ENCODE data around the gene PPIA.

DNA sequence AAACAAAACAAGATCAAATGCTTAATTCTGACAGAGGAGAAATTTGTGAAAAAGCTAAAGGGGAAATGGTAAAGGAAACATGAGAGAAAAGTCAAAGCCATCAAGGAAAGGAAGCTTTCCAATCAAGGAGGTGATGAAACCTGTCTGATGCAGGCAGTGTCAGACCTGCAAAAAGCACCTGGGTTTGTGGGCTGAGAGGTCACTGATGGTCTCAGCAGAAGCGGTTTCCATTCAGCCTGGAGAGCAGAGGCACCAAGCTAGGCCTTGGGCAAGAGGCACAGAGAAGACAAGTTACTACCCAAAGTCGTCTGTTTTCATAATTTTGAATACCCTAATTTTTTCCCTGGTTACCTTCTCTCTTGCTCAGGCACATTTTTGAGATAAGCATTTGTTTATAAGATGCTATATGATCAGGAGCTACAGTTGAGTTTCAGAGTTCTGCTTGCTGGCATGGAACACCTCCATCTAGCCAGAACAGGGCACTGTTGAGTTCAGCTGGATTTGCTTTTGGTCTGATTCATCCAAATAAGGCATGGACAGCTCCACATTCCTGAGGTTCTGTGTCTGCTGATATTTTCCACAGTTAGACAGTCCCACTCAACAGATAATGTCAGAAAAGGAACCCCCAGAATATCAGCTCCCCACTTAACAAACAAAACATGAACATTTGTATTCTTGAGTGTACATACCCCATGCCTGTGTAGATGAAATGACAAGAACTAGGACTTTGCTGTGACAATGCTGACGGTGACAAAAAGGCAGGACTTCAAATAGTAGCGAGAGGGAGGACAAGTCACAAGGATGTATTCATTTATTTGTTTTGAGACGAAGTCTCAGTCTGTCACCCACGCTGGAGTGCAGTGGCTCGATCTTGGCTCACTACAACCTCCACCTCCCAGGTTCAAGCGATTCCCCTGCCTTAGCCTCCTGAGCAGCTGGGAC, 4.9 kb upstream of the PPIA start:
- TF ChIP-seq RARB (CRISPR knock-in tag; IDR thresholded peaks at IDR 0.05) (no peak), BACH2 (CRISPR knock-in tag; IDR thresholded peaks at IDR 0.05; ENCODE audit: borderline replicate concordance) (no peak), ZNF70 (CRISPR knock-in tag; IDR thresholded peaks at IDR 0.05) (no peak), CSDC2 (CRISPR knock-in tag; IDR thresholded peaks at IDR 0.05) (no peak), ARNTL (CRISPR knock-in tag; IDR thresholded peaks at IDR 0.05; ENCODE audit: borderline replicate concordance, low read depth) (no peak), TOX (CRISPR knock-in tag; IDR thresholded peaks at IDR 0.05; ENCODE audit: borderline replicate concordance) (no peak), GLIS3 (CRISPR knock-in tag; IDR thresholded peaks at IDR 0.05) (no peak), ESRRG (CRISPR knock-in tag; IDR thresholded peaks at IDR 0.05) (no peak), OSR1 (CRISPR knock-in tag; IDR thresholded peaks at IDR 0.05) (no peak), POU6F1 (CRISPR knock-in tag; IDR thresholded peaks at IDR 0.05; ENCODE audit: borderline replicate concordance, low read depth) (no peak)
- TF ChIP-seq, protein P1, sequence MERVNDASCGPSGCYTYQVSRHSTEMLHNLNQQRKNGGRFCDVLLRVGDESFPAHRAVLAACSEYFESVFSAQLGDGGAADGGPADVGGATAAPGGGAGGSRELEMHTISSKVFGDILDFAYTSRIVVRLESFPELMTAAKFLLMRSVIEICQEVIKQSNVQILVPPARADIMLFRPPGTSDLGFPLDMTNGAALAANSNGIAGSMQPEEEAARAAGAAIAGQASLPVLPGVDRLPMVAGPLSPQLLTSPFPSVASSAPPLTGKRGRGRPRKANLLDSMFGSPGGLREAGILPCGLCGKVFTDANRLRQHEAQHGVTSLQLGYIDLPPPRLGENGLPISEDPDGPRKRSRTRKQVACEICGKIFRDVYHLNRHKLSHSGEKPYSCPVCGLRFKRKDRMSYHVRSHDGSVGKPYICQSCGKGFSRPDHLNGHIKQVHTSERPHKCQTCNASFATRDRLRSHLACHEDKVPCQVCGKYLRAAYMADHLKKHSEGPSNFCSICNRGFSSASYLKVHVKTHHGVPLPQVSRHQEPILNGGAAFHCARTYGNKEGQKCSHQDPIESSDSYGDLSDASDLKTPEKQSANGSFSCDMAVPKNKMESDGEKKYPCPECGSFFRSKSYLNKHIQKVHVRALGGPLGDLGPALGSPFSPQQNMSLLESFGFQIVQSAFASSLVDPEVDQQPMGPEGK (CRISPR knock-in tag; IDR thresholded peaks at IDR 0.05; ENCODE audit: borderline replicate concordance), result no peak
